Left forelimb (tissue), 1 donor: ENCODE measurements around the gene ZNF132.
"Not testable (repeated sequence)": the region's sequence is repeated elsewhere in the genome, so short reads cannot be mapped to it uniquely, and the experiment has no call there.

Experiments
- DNase-seq: peaks from one replicate; pipeline ENCODE4 v3.0.0-alpha.2; 2018; ENCODE audit warnings: low spot score

The ZNF132 gene

GRCh38 chr19:58439576-58440554, at the start of gene ZNF132:
ZNF132 (minus strand) TSS chr19:58440153; CDS start chr19:58439821, 332 bp downstream.
- peak; percentile 94 for DNase-seq

- DNase-seq: not testable (repeated sequence)
Measured at GRCh38 chr19:58484349-58484748, 44.4 kb upstream of the ZNF132 start.

- DNase-seq: no peak
Measured at GRCh38 chr19:58483776-58484175, 43.8 kb upstream of the ZNF132 start.

- DNase-seq: no peak
Measured at GRCh38 chr19:58482372-58482771, 42.4 kb upstream of the ZNF132 start.

- DNase-seq: no peak
Measured at GRCh38 chr19:58480831-58481230, 40.9 kb upstream of the ZNF132 start.

- DNase-seq: no peak
Measured at GRCh38 chr19:58480481-58480830, 40.5 kb upstream of the ZNF132 start.

- no peak for DNase-seq
Measured at GRCh38 chr19:58479736-58480480, 40.0 kb upstream of the ZNF132 start.

GRCh38 chr19:58479303-58479702, 39.4 kb upstream of the ZNF132 start:
- DNase-seq: no peak

- no peak for DNase-seq
Measured at GRCh38 chr19:58477871-58478270, 37.9 kb upstream of the ZNF132 start.

- no peak for DNase-seq
Measured at GRCh38 chr19:58477130-58477529, 37.2 kb upstream of the ZNF132 start.

GRCh38 chr19:58476498-58477015, 36.6 kb upstream of the ZNF132 start:
- DNase-seq: no peak

GRCh38 chr19:58475714-58476497, 36.0 kb upstream of the ZNF132 start, which contains the start of gene ZNF446:
ZNF446 (plus strand) TSS chr19:58476352; CDS start chr19:58477219, 867 bp downstream.
- DNase-seq: peak; percentile 98

GRCh38 chr19:58474997-58475713, 35.2 kb upstream of the ZNF132 start:
- DNase-seq: no peak

- DNase-seq: no peak
Measured at GRCh38 chr19:58474291-58474996, 34.5 kb upstream of the ZNF132 start.

- no peak for DNase-seq
Measured at GRCh38 chr19:58473775-58474174, 33.8 kb upstream of the ZNF132 start.

- DNase-seq: no peak
Measured at GRCh38 chr19:58471736-58472135, 31.8 kb upstream of the ZNF132 start.

GRCh38 chr19:58470837-58471543, 31.0 kb upstream of the ZNF132 start:
- not testable (repeated sequence) for DNase-seq

GRCh38 chr19:58469241-58470013, 29.5 kb upstream of the ZNF132 start:
- no peak for DNase-seq

GRCh38 chr19:58468216-58468839, 28.4 kb upstream of the ZNF132 start:
- no peak for DNase-seq
